Erythroblast (primary cell): Measurements from ENCODE around the gene TTC28.
"Not testable (repeated sequence)": the region's sequence is repeated elsewhere in the genome, so short reads cannot be mapped to it uniquely, and the experiment has no call there.

Experiments used
- GATA1 ChIP-seq: IDR thresholded peaks from 2 replicates; pipeline ENCODE4 v1.6.1; 2011; ENCODE audit warnings: low read depth, mild to moderate bottlenecking, control low read depth, low read length, moderate library complexity
- POLR2A ChIP-seq: IDR thresholded peaks from 2 replicates; pipeline ENCODE4 v1.6.1; 2011; ENCODE audit warnings: mild to moderate bottlenecking, low read length

DNA sequence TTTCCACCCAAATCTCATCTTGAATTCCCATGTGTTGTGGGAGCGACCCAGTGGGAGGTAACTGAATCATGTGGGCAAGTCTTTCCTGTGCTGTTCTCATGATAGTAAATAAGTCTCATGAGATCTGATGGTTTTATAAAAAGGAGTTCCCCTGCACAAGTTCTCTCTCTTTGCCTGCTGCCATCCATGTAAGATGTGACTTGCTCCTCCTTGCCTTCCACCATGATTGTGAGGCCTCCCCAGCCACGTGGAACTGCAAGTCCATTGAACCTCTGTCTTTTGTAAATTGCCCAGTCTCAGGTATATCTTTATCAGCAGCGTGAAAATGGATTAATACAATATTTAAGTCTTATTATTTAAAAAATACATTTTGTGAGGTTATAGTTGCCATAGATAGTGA, 315.5 kb downstream of the TTC28 start:
- TF ChIP-seq POLR2A, GATA1: not testable (repeated sequence)
